Measurements from ENCODE around the gene CDIP1.

DNA sequence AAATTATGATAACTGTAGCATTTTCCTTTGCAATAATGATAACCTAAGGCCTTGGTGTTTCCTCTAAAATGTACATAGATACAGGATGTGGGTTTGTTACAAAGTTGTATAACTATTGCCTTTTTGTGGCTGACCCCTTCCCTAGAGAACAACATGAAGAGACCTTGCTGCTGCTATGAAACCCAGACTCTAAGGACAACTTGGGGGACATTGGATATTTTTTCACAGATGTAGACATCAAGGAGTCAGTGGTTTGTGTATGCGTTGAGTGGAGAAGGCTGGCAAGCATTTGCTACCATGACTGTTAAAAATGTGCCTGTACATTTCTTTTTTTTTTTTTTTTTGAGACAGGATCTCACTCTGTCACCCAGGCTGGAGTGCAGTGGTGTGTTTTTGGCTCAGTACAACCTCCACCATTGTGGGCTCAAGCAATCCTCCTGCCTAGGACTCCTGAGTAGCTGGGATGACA, 50.0 kb downstream of the CDIP1 start:
- TF ChIP-seq, protein P1, sequence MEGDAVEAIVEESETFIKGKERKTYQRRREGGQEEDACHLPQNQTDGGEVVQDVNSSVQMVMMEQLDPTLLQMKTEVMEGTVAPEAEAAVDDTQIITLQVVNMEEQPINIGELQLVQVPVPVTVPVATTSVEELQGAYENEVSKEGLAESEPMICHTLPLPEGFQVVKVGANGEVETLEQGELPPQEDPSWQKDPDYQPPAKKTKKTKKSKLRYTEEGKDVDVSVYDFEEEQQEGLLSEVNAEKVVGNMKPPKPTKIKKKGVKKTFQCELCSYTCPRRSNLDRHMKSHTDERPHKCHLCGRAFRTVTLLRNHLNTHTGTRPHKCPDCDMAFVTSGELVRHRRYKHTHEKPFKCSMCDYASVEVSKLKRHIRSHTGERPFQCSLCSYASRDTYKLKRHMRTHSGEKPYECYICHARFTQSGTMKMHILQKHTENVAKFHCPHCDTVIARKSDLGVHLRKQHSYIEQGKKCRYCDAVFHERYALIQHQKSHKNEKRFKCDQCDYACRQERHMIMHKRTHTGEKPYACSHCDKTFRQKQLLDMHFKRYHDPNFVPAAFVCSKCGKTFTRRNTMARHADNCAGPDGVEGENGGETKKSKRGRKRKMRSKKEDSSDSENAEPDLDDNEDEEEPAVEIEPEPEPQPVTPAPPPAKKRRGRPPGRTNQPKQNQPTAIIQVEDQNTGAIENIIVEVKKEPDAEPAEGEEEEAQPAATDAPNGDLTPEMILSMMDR (IDR thresholded peaks at IDR 0.05; ENCODE audit: low read depth, low read length, poor library complexity, severe bottlenecking) = no peak
- TF ChIP-seq EZH2phosphoT487 (IDR thresholded peaks at IDR 0.05; ENCODE audit: borderline replicate concordance, low read length) = no peak

Measured in DOHH2 (cell line).